OCI-LY1 (cell line): Measurements from ENCODE around the gene ENOX2.

Experiments used
- H2AFZ ChIP-seq: fragments of 200-600 bp; sonication (generic), shearing (Covaris generic); 2 replicates; pipeline ENCODE4 v1.6.0; 2014; ENCODE audit warnings: antibody characterized with exemption, mild to moderate bottlenecking, low read length
- H3F3A ChIP-seq: fragments of 200-600 bp; sonication (generic), shearing (Covaris generic); 2 replicates; pipeline ENCODE4 v1.6.0; 2014; ENCODE audit warnings: mild to moderate bottlenecking, antibody characterized with exemption, low read length, moderate library complexity; ENCODE audit not compliant: insufficient read depth
- H3K27ac ChIP-seq: fragments of 200-600 bp; sonication (generic); 2 replicates; pipeline ENCODE4 v1.5.1; 2014; ENCODE audit warnings: low read length, mixed run types, mild to moderate bottlenecking, low read depth; ENCODE audit not compliant: poor library complexity, severe bottlenecking
- H3K27me3 ChIP-seq: fragments of 200-600 bp; sonication (generic); 2 replicates; pipeline ENCODE4 v1.6.0; 2014; ENCODE audit warnings: antibody characterized with exemption, mild to moderate bottlenecking, low read length, moderate library complexity; ENCODE audit not compliant: insufficient read depth
- H3K36me3 ChIP-seq: fragments of 200-600 bp; sonication (generic); 2 replicates; pipeline ENCODE4 v1.6.1; 2014; ENCODE audit warnings: mild to moderate bottlenecking, antibody characterized with exemption, low read length, moderate library complexity, mixed read lengths; ENCODE audit not compliant: insufficient read depth
- H3K4me1 ChIP-seq: fragments of 200-600 bp; sonication (generic); 2 replicates; pipeline ENCODE4 v1.5.1; 2014; ENCODE audit warnings: mild to moderate bottlenecking, low read length, moderate library complexity; ENCODE audit not compliant: insufficient read depth, severe bottlenecking
- H3K4me2 ChIP-seq: fragments of 200-600 bp; sonication (generic), shearing (Covaris generic); 2 replicates; pipeline ENCODE4 v1.6.1; 2014; ENCODE audit warnings: low read length
- H3K4me3 ChIP-seq: fragments of 200-600 bp; sonication (generic); 2 replicates; pipeline ENCODE4 v1.5.1; 2014; ENCODE audit warnings: low read length, low read depth, mild to moderate bottlenecking, mixed read lengths; ENCODE audit not compliant: poor library complexity, severe bottlenecking
- H3K79me2 ChIP-seq: fragments of 200-600 bp; shearing (Covaris generic); 2 replicates; pipeline ENCODE4 v1.6.1; 2016; ENCODE audit warnings: mixed run types, low read length, mixed read lengths; ENCODE audit not compliant: insufficient read depth
- H3K9ac ChIP-seq: fragments of 200-600 bp; sonication (generic), shearing (Covaris generic); 2 replicates; pipeline ENCODE4 v1.6.1; 2014; ENCODE audit warnings: mild to moderate bottlenecking, low read length, mixed read lengths
- H3K9me2 ChIP-seq: fragments of 200-600 bp; sonication (generic), shearing (Covaris generic); 2 replicates; pipeline ENCODE4 v1.6.1; 2014; ENCODE audit warnings: low read depth, mild to moderate bottlenecking, low read length, mixed read lengths
- H3K9me3 ChIP-seq: fragments of 200-600 bp; shearing (Covaris generic); 2 replicates; pipeline ENCODE4 v1.6.1; 2014; ENCODE audit warnings: low read length, mixed read lengths
- H4K20me1 ChIP-seq: fragments of 200-600 bp; sonication (generic), shearing (Covaris generic); 2 replicates; pipeline ENCODE4 v1.6.0; 2016; ENCODE audit warnings: mild to moderate bottlenecking, low read length; ENCODE audit not compliant: insufficient read depth
- EZH2 ChIP-seq: fragments of 200-600 bp; sonication (generic), shearing (Covaris generic); IDR thresholded peaks from 2 replicates; pipeline ENCODE4 v1.8.0; 2017; ENCODE audit warnings: borderline replicate concordance, mixed run types, mild to moderate bottlenecking, antibody characterized with exemption, low read length, moderate library complexity, mixed read lengths
- TF ChIP-seq, protein P1 (sequence below): fragments of 200-600 bp; sonication (generic), shearing (Covaris generic); IDR thresholded peaks from 2 replicates; pipeline ENCODE4 v1.5.1; 2017; ENCODE audit warnings: mild to moderate bottlenecking, antibody characterized with exemption, low read length, moderate library complexity, mixed read lengths

The ENOX2 gene

DNA sequence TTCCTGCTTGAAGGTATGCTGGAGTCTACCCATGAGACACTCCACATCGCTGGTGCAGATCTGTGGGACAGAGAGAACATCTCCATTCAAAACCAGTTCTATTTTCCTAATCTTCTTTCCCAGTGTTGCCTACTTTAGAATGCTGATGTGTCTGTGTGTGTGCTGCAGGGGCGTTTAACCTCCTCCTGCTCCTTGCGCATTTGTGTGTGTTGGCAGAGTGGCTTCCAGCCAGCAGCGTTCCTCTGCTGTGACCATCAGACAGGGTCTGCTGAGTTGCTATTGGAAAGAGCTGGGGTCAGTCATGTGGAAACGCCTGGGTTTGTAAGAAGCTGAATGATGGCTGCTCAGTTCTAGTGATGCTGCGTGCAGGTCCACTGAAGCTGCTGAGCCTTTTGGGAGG is 277.6 kb downstream of the ENOX2 start:
- no peaks in the 10 kb centered on the region for H3K4me1 ChIP-seq
- no peak overlapping the region for H3K4me2 ChIP-seq
- H3F3A ChIP-seq: no peaks in the 10 kb centered on the region
- H3K9me2 ChIP-seq: no peaks in the 10 kb centered on the region
- TF ChIP-seq EZH2: no peak
- TF ChIP-seq, protein P1, sequence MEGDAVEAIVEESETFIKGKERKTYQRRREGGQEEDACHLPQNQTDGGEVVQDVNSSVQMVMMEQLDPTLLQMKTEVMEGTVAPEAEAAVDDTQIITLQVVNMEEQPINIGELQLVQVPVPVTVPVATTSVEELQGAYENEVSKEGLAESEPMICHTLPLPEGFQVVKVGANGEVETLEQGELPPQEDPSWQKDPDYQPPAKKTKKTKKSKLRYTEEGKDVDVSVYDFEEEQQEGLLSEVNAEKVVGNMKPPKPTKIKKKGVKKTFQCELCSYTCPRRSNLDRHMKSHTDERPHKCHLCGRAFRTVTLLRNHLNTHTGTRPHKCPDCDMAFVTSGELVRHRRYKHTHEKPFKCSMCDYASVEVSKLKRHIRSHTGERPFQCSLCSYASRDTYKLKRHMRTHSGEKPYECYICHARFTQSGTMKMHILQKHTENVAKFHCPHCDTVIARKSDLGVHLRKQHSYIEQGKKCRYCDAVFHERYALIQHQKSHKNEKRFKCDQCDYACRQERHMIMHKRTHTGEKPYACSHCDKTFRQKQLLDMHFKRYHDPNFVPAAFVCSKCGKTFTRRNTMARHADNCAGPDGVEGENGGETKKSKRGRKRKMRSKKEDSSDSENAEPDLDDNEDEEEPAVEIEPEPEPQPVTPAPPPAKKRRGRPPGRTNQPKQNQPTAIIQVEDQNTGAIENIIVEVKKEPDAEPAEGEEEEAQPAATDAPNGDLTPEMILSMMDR: no peak
- H3K36me3 ChIP-seq: no peaks in the 10 kb centered on the region
- no peaks in the 10 kb centered on the region for H4K20me1 ChIP-seq
- no peak overlapping the region for H3K9ac ChIP-seq
- no peak overlapping the region for H3K27ac ChIP-seq
- H2AFZ ChIP-seq: no peak overlapping the region
- no peaks in the 10 kb centered on the region for H3K79me2 ChIP-seq
- no peak overlapping the region for H3K4me3 ChIP-seq
- H3K27me3 ChIP-seq: no peaks in the 10 kb centered on the region
- no peaks in the 10 kb centered on the region for H3K9me3 ChIP-seq

DNA sequence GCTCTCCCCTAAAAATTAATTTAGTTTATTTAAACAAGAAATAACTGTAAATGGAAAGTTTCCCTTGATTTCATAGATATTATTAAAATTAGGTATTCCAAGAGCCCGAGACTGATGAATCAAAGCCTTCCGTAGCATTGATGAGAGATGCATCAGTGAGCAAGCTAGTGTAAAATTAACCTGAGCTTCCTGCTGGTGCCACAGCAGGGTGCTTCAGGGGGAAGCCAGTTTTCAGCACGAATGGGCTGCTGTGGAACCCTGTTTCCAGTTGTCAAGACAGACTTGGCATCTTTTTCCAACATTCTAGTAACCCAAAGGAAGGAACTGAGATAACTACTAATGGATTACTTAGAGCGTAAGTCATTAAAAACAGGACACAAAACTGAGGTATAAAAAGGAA is 279.5 kb downstream of the ENOX2 start:
- no peak overlapping the region for H2AFZ ChIP-seq
- H4K20me1 ChIP-seq: no peaks in the 10 kb centered on the region
- H3F3A ChIP-seq: no peaks in the 10 kb centered on the region
- H3K36me3 ChIP-seq: no peaks in the 10 kb centered on the region
- H3K9me2 ChIP-seq: no peaks in the 10 kb centered on the region
- H3K9me3 ChIP-seq: no peaks in the 10 kb centered on the region
- no peaks in the 10 kb centered on the region for H3K27me3 ChIP-seq
- H3K4me2 ChIP-seq: no peak overlapping the region
- TF ChIP-seq, protein P1: no peak
- no peak for TF ChIP-seq EZH2
- no peak overlapping the region for H3K9ac ChIP-seq
- no peaks in the 10 kb centered on the region for H3K79me2 ChIP-seq
- no peaks in the 10 kb centered on the region for H3K4me1 ChIP-seq
- no peak overlapping the region for H3K27ac ChIP-seq
- H3K4me3 ChIP-seq: no peak overlapping the region

DNA sequence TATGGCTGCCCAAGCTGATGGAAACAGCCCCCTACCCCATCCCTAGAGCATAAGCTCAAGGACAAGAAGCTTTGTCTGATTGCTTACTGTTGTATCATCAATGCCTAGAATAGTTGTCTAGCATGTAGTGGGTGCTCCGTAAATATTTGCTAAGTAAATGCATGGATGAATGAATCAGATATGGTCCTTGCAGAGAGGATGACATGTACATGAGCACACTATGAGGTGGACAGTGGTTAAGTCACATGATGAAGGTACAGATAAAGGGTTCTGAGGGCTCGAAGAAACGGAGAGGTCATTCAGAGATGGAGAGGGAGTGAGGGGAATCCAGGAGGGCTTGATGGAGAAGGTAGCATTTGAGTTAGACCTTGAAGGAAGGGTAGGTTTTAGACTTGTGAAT is 287.1 kb downstream of the ENOX2 start:
- H2AFZ ChIP-seq: no peak overlapping the region
- no peaks in the 10 kb centered on the region for H3F3A ChIP-seq
- H3K36me3 ChIP-seq: no peaks in the 10 kb centered on the region
- H3K4me2 ChIP-seq: no peak overlapping the region
- TF ChIP-seq EZH2: no peak
- TF ChIP-seq, protein P1: no peak
- no peaks in the 10 kb centered on the region for H3K9me2 ChIP-seq
- H3K9ac ChIP-seq: no peak overlapping the region
- no peaks in the 10 kb centered on the region for H3K9me3 ChIP-seq
- no peak overlapping the region for H3K27ac ChIP-seq
- H3K79me2 ChIP-seq: no peaks in the 10 kb centered on the region
- H4K20me1 ChIP-seq: no peaks in the 10 kb centered on the region
- H3K4me1 ChIP-seq: no peaks in the 10 kb centered on the region
- no peak overlapping the region for H3K4me3 ChIP-seq
- H3K27me3 ChIP-seq: no peaks in the 10 kb centered on the region
